Measurements from ENCODE around the gene C11orf24.
A peak's percentile ranks its signal among the peaks of the same experiment; 100 is the strongest.
"Not testable (repeated sequence)": the region's sequence is repeated elsewhere in the genome, so short reads cannot be mapped to it uniquely, and the experiment has no call there.

Gene C11orf24

GRCh38 chr11:68271781-68272608 lies at the start of gene C11orf24:
Gene C11orf24 (minus strand): TSS chr11:68271973. CDS start chr11:68263767, 8,206 bp downstream.
- peak; percentile 88 for DNase-seq

- no peak for DNase-seq
These were observed 45.5 kb upstream of the C11orf24 start for GRCh38 chr11:68317147-68317785.

- no peak for DNase-seq
These were observed 43.6 kb upstream of the C11orf24 start for GRCh38 chr11:68315171-68315920.

- no peak for DNase-seq
These were observed 42.7 kb upstream of the C11orf24 start for GRCh38 chr11:68314203-68315170.

- DNase-seq = no peak
These were observed 41.9 kb upstream of the C11orf24 start for GRCh38 chr11:68313574-68314202.

GRCh38 chr11:68312780-68313573 lies 41.2 kb upstream of the C11orf24 start:
- DNase-seq = no peak

GRCh38 chr11:68312117-68312779 lies 40.5 kb upstream of the C11orf24 start, which contains the start of gene LRP5:
Gene LRP5 (plus strand): TSS chr11:68312591. CDS start chr11:68312715, 124 bp downstream.
- DNase-seq = no peak

GRCh38 chr11:68311160-68312116 lies 39.7 kb upstream of the C11orf24 start:
- no peak for DNase-seq

- DNase-seq = no peak
These were observed 37.9 kb upstream of the C11orf24 start for GRCh38 chr11:68309621-68310185.

- DNase-seq = no peak
These were observed 36.3 kb upstream of the C11orf24 start for GRCh38 chr11:68308068-68308467.

- DNase-seq = no peak
These were observed 34.9 kb upstream of the C11orf24 start for GRCh38 chr11:68306636-68307035.

GRCh38 chr11:68303982-68304780 lies 32.4 kb upstream of the C11orf24 start:
- no peak for DNase-seq

GRCh38 chr11:68303083-68303482 lies 31.3 kb upstream of the C11orf24 start:
- no peak for DNase-seq

GRCh38 chr11:68302670-68303069 lies 30.9 kb upstream of the C11orf24 start:
- DNase-seq = no peak

GRCh38 chr11:68302256-68302655 lies 30.5 kb upstream of the C11orf24 start:
- no peak for DNase-seq

GRCh38 chr11:68300076-68300830 lies 28.5 kb upstream of the C11orf24 start:
- no peak for DNase-seq

- not testable (repeated sequence) for DNase-seq
These were observed 27.7 kb upstream of the C11orf24 start for GRCh38 chr11:68299517-68299879.
